ENCODE measurements around the gene KRTAP8-1.
A peak's percentile ranks its signal among the peaks of the same experiment; 100 is the strongest.

KRTAP8-1 gene

GRCh38 chr21:30813174-30813573 is at the start of gene KRTAP8-1:
Gene KRTAP8-1, minus strand, starts transcription at chr21:30813274. Its CDS starts 54 bp downstream, at chr21:30813220.
- no peak for DNase-seq

- no peak for DNase-seq
Observed at GRCh38 chr21:30847627-30848500, 34.8 kb upstream of the KRTAP8-1 start.

- no peak for DNase-seq
Observed at GRCh38 chr21:30842990-30843389, 29.9 kb upstream of the KRTAP8-1 start.

GRCh38 chr21:30839304-30839703 is 26.2 kb upstream of the KRTAP8-1 start:
- DNase-seq, result no peak

- DNase-seq, result no peak
Observed at GRCh38 chr21:30838536-30838935, 25.5 kb upstream of the KRTAP8-1 start.

- peak in 1 of 2 experiments; percentile 1 for DNase-seq
Observed at GRCh38 chr21:30831194-30831765, 18.2 kb upstream of the KRTAP8-1 start.

- no peak for DNase-seq
Observed at GRCh38 chr21:30829659-30830058, 16.6 kb upstream of the KRTAP8-1 start, which contains the start of gene KRTAP7-1. Gene KRTAP7-1, minus strand, starts transcription at chr21:30829759. Its CDS starts 61 bp downstream, at chr21:30829698.

- no peak for DNase-seq
Observed at GRCh38 chr21:30818837-30819610, 6.0 kb upstream of the KRTAP8-1 start.

- DNase-seq, result no peak
Observed at GRCh38 chr21:30800605-30801004, 12.5 kb downstream of the KRTAP8-1 start.

GRCh38 chr21:30793581-30794314 is 19.3 kb downstream of the KRTAP8-1 start:
- no peak for DNase-seq

- no peak for DNase-seq
Observed at GRCh38 chr21:30779249-30779648, 33.8 kb downstream of the KRTAP8-1 start.

GRCh38 chr21:30769724-30770431 is 43.2 kb downstream of the KRTAP8-1 start:
- no peak for DNase-seq

Data from NCI-H187 (cell line).